Measurements from ENCODE around the gene SENP5.

Gene SENP5

GRCh38 chr3:196974661-196975060, 106.9 kb downstream of the SENP5 start:
- Histone ChIP-seq H3K27me3 (ENCODE audit: insufficient read depth, low read length, poor library complexity) (no peaks in the 10 kb centered on the region), H4K20me1 (ENCODE audit: insufficient read depth, low read length) (no peaks in the 10 kb centered on the region), H3K4me2 (ENCODE audit: insufficient read depth, low read length) (no peak overlapping the region), H3K4me1 (ENCODE audit: insufficient read depth, low read length) (peaks cover 11% of the 10 kb centered on the region), H3K79me2 (ENCODE audit: insufficient read depth, low read length) (no peaks in the 10 kb centered on the region), H3K36me3 (ENCODE audit: insufficient read depth, low read length) (no peaks in the 10 kb centered on the region), H3K9me3 (ENCODE audit: insufficient read depth, low read length, severe bottlenecking) (no peaks in the 10 kb centered on the region), H2AFZ (ENCODE audit: low read depth, low read length) (no peak overlapping the region), H3K9ac (ENCODE audit: low read depth, low read length) (no peak overlapping the region), H3K27ac (ENCODE audit: low read length) (no peak overlapping the region), H3K4me3 (ENCODE audit: low read depth in 1 of 2, low read length in 2 of 2) (no peak overlapping the region)
- TF ChIP-seq EZH2 (IDR thresholded peaks at IDR 0.05; ENCODE audit: borderline replicate concordance, low read depth, low read length, severe bottlenecking) (no peak), CTCF (IDR thresholded peaks at IDR 0.05; ENCODE audit: borderline replicate concordance, extremely low read depth, low read length, poor library complexity, severe bottlenecking) (no peak)
- DNase-seq, result no peak
- no peak for ATAC-seq (ENCODE audit: insufficient read depth, low read depth)

GRCh38 chr3:196975349-196975748, 107.6 kb downstream of the SENP5 start:
- DNase-seq (no peak), ATAC-seq (ENCODE audit: insufficient read depth, low read depth) (no peak)
- Histone ChIP-seq H3K27ac (ENCODE audit: low read length) (no peak overlapping the region), H3K27me3 (ENCODE audit: insufficient read depth, low read length, poor library complexity) (no peaks in the 10 kb centered on the region), H3K4me1 (ENCODE audit: insufficient read depth, low read length) (peaks cover 4% of the 10 kb centered on the region; the same call in 1 of the 2 replicates), H3K79me2 (ENCODE audit: insufficient read depth, low read length) (no peaks in the 10 kb centered on the region), H3K9ac (ENCODE audit: low read depth, low read length) (no peak overlapping the region), H3K4me2 (ENCODE audit: insufficient read depth, low read length) (no peak overlapping the region), H3K36me3 (ENCODE audit: insufficient read depth, low read length) (no peaks in the 10 kb centered on the region), H2AFZ (ENCODE audit: low read depth, low read length) (no peak overlapping the region), H4K20me1 (ENCODE audit: insufficient read depth, low read length) (no peaks in the 10 kb centered on the region), H3K4me3 (ENCODE audit: low read depth in 1 of 2, low read length in 2 of 2) (no peak overlapping the region), H3K9me3 (ENCODE audit: insufficient read depth, low read length, severe bottlenecking) (no peaks in the 10 kb centered on the region)
- TF ChIP-seq EZH2 (IDR thresholded peaks at IDR 0.05; ENCODE audit: borderline replicate concordance, low read depth, low read length, severe bottlenecking) (no peak), CTCF (IDR thresholded peaks at IDR 0.05; ENCODE audit: borderline replicate concordance, extremely low read depth, low read length, poor library complexity, severe bottlenecking) (no peak)

GRCh38 chr3:196976941-196977340, 109.2 kb downstream of the SENP5 start:
- ATAC-seq (ENCODE audit: insufficient read depth, low read depth) (no peak), DNase-seq (no peak)
- no peak overlapping the region for H2AFZ ChIP-seq (ENCODE audit: low read depth, low read length)
- H3K79me2 ChIP-seq (ENCODE audit: insufficient read depth, low read length), result no peaks in the 10 kb centered on the region
- no peak overlapping the region for H3K27ac ChIP-seq (ENCODE audit: low read length)
- H3K4me1 ChIP-seq (ENCODE audit: insufficient read depth, low read length), result no peaks in the 10 kb centered on the region
- H3K4me2 ChIP-seq (ENCODE audit: insufficient read depth, low read length), result no peak overlapping the region
- no peak for TF ChIP-seq CTCF (IDR thresholded peaks at IDR 0.05; ENCODE audit: borderline replicate concordance, extremely low read depth, low read length, poor library complexity, severe bottlenecking)
- TF ChIP-seq EZH2 (IDR thresholded peaks at IDR 0.05; ENCODE audit: borderline replicate concordance, low read depth, low read length, severe bottlenecking), result no peak
- H3K9ac ChIP-seq (ENCODE audit: low read depth, low read length), result no peak overlapping the region
- H3K27me3 ChIP-seq (ENCODE audit: insufficient read depth, low read length, poor library complexity), result no peaks in the 10 kb centered on the region
- no peak overlapping the region for H3K4me3 ChIP-seq (ENCODE audit: low read depth in 1 of 2, low read length in 2 of 2)
- H4K20me1 ChIP-seq (ENCODE audit: insufficient read depth, low read length), result no peaks in the 10 kb centered on the region
- no peaks in the 10 kb centered on the region for H3K9me3 ChIP-seq (ENCODE audit: insufficient read depth, low read length, severe bottlenecking)
- H3K36me3 ChIP-seq (ENCODE audit: insufficient read depth, low read length), result no peaks in the 10 kb centered on the region

GRCh38 chr3:196979545-196979944, 111.8 kb downstream of the SENP5 start:
- no peaks in the 10 kb centered on the region for H3K4me1 ChIP-seq (ENCODE audit: insufficient read depth, low read length)
- no peak for DNase-seq
- no peaks in the 10 kb centered on the region for H3K36me3 ChIP-seq (ENCODE audit: insufficient read depth, low read length)
- H3K9me3 ChIP-seq (ENCODE audit: insufficient read depth, low read length, severe bottlenecking), result peaks cover 7% of the 10 kb centered on the region
- TF ChIP-seq EZH2 (IDR thresholded peaks at IDR 0.05; ENCODE audit: borderline replicate concordance, low read depth, low read length, severe bottlenecking) (no peak), CTCF (IDR thresholded peaks at IDR 0.05; ENCODE audit: borderline replicate concordance, extremely low read depth, low read length, poor library complexity, severe bottlenecking) (no peak)
- ATAC-seq (ENCODE audit: insufficient read depth, low read depth), result no peak
- H3K79me2 ChIP-seq (ENCODE audit: insufficient read depth, low read length), result no peaks in the 10 kb centered on the region
- no peak overlapping the region for H3K27ac ChIP-seq (ENCODE audit: low read length)
- no peaks in the 10 kb centered on the region for H3K27me3 ChIP-seq (ENCODE audit: insufficient read depth, low read length, poor library complexity)
- no peak overlapping the region for H3K4me3 ChIP-seq (ENCODE audit: low read depth in 1 of 2, low read length in 2 of 2)
- H2AFZ ChIP-seq (ENCODE audit: low read depth, low read length), result no peak overlapping the region
- no peak overlapping the region for H3K9ac ChIP-seq (ENCODE audit: low read depth, low read length)
- H3K4me2 ChIP-seq (ENCODE audit: insufficient read depth, low read length), result no peak overlapping the region
- H4K20me1 ChIP-seq (ENCODE audit: insufficient read depth, low read length), result no peaks in the 10 kb centered on the region

All from DND-41 (cell line).